HG03045 (cell line): ENCODE data around the gene EPHA8.

Source experiments
- ATAC-seq: cut with Tn5 transposase; IDR thresholded peaks from one replicate; pipeline ENCODE4 v1.9.1; 2021; ENCODE audit warnings: mild to moderate bottlenecking, moderate library complexity; ENCODE audit not compliant: unreplicated experiment

Gene EPHA8

DNA sequence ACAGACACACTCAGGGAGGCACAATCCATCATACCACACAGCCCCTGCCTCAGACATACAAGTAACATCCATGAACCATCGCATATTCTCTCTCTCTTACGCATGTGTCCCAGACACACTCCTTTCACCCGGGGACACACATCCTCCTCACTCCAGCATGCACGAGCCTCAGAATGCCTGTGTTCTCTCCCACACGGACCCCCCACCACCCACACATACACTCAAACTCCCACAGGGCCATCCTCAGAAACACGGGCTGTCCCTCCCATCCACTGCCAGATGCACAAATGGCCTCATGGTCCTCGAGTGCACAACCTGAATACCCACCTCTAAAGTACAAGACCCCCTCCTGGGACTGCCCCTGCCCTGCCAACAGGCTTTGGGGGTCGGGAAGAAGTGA lies 78.0 kb downstream of the EPHA8 start:
- no peak for ATAC-seq

- no peak for ATAC-seq
These were observed 78.8 kb downstream of the EPHA8 start for GRCh38 chr1:22641906-22642636.

DNA sequence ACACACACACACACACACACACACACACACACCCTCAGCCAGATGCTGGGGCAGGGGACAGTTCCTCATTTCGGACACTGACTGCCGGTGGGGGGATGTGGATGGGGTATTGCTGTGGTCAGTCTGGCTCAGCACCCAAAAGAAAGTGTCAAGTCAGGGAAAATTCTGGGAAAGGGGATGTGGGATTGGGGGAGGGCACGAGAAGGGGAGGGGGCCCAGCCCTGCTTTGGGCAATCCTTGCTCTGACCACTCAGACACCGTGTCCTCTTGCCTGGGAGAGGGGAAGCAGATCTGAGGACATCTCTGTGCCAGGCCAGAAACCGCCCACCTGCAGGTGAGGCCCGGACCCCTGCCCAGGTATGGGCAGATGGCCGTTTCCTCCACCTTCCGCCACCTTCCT lies 80.1 kb downstream of the EPHA8 start, which contains the start of gene C1QC:
C1QC (plus strand) TSS at position 253 of the 400 bp plus-strand sequence. CDS start 391 bp downstream, outside the sequence.
- ATAC-seq, result no peak

DNA sequence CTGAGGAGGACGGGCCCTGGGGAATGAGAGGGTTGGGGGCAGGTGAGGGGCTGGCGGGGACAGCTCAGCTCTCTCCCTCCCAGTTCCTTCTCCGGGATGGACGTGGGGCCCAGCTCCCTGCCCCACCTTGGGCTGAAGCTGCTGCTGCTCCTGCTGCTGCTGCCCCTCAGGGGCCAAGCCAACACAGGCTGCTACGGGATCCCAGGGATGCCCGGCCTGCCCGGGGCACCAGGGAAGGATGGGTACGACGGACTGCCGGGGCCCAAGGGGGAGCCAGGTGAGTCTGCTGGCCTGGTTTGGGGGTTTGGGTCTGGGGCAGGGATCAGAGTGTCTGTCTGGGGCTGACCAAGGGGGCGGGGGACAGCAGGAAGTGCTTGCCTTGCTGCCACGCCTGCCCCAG lies 80.6 kb downstream of the EPHA8 start:
- ATAC-seq, result no peak

DNA sequence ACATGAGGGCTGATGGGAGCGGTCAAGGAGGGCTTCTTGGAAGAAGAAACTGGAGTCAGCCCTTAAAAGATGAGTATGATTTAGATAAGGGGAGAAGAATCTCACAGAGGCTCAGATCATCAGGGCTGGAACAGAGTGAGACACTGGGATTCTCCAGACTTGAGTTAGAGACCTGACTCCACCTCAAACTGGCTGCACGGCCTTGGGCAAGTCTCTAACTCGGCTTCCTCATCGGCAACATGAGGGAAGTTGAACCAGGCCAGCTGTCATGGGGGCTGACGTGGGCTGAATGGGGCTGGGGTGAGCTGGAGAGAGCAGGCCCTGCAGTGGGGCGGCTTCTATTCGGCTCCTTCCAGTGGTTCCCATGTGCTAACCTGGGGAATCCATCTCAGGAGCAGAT lies 82.6 kb downstream of the EPHA8 start:
- ATAC-seq, result no peak

DNA sequence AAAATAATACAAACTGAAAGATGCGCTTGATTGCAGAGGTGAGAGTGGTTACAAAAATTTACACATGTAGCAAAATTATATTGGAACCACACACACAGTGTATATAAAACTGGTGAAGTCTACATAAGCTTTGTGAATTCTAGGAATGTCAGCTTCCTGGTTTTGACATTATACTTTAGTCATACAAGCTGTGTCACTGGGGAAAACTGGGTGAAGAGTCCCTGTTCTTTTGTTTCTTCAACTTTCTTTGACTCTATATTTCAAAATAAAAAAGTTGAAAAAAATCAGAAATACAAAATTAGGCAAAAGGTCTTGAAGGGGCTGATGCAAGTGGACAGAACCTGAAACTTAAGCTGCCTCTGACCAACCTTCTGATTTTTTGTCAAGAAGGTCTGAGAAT lies 83.1 kb downstream of the EPHA8 start:
- no peak for ATAC-seq

DNA sequence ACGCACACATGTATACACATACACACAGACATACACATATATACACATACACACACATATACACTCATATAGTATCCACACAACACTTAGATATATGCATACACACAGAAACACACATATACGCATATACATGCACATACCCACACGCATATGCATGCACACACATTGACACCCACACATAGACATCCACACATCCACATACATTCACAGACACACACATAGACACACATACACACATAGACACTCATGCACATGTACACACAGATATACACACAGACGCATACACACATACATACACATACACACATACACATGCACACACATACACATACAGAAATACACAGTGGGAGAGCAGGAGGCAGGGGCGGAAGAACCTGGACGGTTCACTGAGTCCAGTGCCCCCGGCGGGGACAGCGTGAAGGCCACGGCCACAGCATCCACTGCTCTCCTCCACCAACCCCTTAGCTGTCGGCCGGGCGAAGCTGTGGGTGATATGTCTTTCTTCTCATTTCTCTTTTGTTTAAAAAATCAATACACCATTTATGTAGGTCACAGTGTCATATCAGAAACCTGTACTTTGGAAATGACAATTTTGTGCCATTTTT lies 86.9 kb downstream of the EPHA8 start:
- ATAC-seq, result no peak

GRCh38 chr1:22651941-22652856 lies 88.9 kb downstream of the EPHA8 start:
- ATAC-seq, result no peak

DNA sequence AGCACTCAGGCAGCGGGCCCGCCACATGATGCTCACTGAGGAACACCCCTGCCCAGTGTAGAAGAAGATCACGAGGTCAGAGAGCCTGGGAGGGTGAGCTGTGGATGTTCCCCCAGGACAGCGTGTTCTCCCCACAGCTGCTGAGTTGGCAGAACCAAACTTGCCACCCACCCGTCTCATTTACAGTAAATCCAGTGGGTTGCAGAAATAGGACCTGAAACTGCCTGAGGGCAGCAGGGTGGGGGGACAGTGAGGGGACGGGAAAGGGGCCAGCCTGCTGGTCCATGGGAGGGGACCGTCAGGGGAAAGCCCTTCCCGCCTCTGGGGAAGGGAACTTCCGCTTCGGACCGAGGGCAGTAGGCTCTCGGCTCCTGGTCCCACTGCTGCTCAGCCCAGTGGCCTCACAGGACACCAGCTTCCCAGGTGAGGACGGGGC lies 89.6 kb downstream of the EPHA8 start, which contains the start of gene C1QB:
C1QB (plus strand) TSS at position 356 of the 436 bp plus-strand sequence. CDS start 6,227 bp downstream, outside the sequence.
- no peak for ATAC-seq
